Measurements from ENCODE around the gene GAREM2. TPM values are rescaled to one million over a fixed set of nuclear protein-coding genes. Genes with fewer than 3 reads are reported as not detected.

Gene GAREM2
- total RNA-seq, 1 experiment from 2014 or later = 2.6 TPM

GRCh38 chr2:26178246-26178645 lies 5.4 kb downstream of the GAREM2 start:
- no TSS peak for BruUV-seq (replicated peaks)
- no peaks in the 10 kb centered on the region for H3K9me3 Mint-ChIP-seq (ENCODE audit: low read depth, unreplicated experiment)
- TF ChIP-seq CTCF (IDR thresholded peaks at IDR 0.05; ENCODE audit: unreplicated experiment) = no peak
- intact Hi-C loops (cut with micrococcal nuclease; ENCODE audit: unreplicated experiment) = no loop called here
- no peak for DNase-seq
- H3K27me3 Mint-ChIP-seq (ENCODE audit: unreplicated experiment) = peaks cover 55% of the 10 kb centered on the region
- CTCF ChIA-PET = no interaction called here
- no peak overlapping the region for H3K27ac Mint-ChIP-seq (ENCODE audit: unreplicated experiment)
- peak overlapping the region; percentile 50 for H3K4me3 Mint-ChIP-seq (ENCODE audit: low read depth, unreplicated experiment)
- H3K4me1 Mint-ChIP-seq (ENCODE audit: low read depth, unreplicated experiment) = peaks cover 13% of the 10 kb centered on the region
- H3K36me3 Mint-ChIP-seq (ENCODE audit: insufficient read depth, unreplicated experiment) = peaks cover 5% of the 10 kb centered on the region

GRCh38 chr2:26178746-26179436 lies 6.0 kb downstream of the GAREM2 start:
- intact Hi-C loops (cut with micrococcal nuclease; ENCODE audit: unreplicated experiment) = no loop called here
- H3K27me3 Mint-ChIP-seq (ENCODE audit: unreplicated experiment) = peaks cover 52% of the 10 kb centered on the region
- peak overlapping the region; percentile 50 for H3K4me3 Mint-ChIP-seq (ENCODE audit: low read depth, unreplicated experiment)
- no peak for TF ChIP-seq CTCF (IDR thresholded peaks at IDR 0.05; ENCODE audit: unreplicated experiment)
- DNase-seq = no peak
- no peak overlapping the region for H3K27ac Mint-ChIP-seq (ENCODE audit: unreplicated experiment)
- CTCF ChIA-PET = no interaction called here
- no TSS peak for BruUV-seq (replicated peaks)
- no peaks in the 10 kb centered on the region for H3K9me3 Mint-ChIP-seq (ENCODE audit: low read depth, unreplicated experiment)
- H3K36me3 Mint-ChIP-seq (ENCODE audit: insufficient read depth, unreplicated experiment) = peaks cover 5% of the 10 kb centered on the region
- peaks cover 13% of the 10 kb centered on the region for H3K4me1 Mint-ChIP-seq (ENCODE audit: low read depth, unreplicated experiment)

GRCh38 chr2:26179446-26179913 lies 6.6 kb downstream of the GAREM2 start:
- Mint-ChIP-seq H3K27ac (ENCODE audit: unreplicated experiment) (no peak overlapping the region), H3K4me1 (ENCODE audit: low read depth, unreplicated experiment) (peaks cover 13% of the 10 kb centered on the region), H3K4me3 (ENCODE audit: low read depth, unreplicated experiment) (peak overlapping the region; percentile 50), H3K9me3 (ENCODE audit: low read depth, unreplicated experiment) (no peaks in the 10 kb centered on the region), H3K36me3 (ENCODE audit: insufficient read depth, unreplicated experiment) (peaks cover 5% of the 10 kb centered on the region), H3K27me3 (ENCODE audit: unreplicated experiment) (peaks cover 46% of the 10 kb centered on the region)
- DNase-seq = no peak
- no TSS peak for BruUV-seq (replicated peaks)
- no peak for TF ChIP-seq CTCF (IDR thresholded peaks at IDR 0.05; ENCODE audit: unreplicated experiment)
- intact Hi-C loops (cut with micrococcal nuclease; ENCODE audit: unreplicated experiment) = no loop called here
- CTCF ChIA-PET = no interaction called here

- no peak overlapping the region for H3K27ac Mint-ChIP-seq (ENCODE audit: unreplicated experiment)
- H3K27me3 Mint-ChIP-seq (ENCODE audit: unreplicated experiment) = peaks cover 52% of the 10 kb centered on the region
- H3K4me3 Mint-ChIP-seq (ENCODE audit: low read depth, unreplicated experiment) = no peak overlapping the region
- no peak for DNase-seq
- peaks cover 13% of the 10 kb centered on the region for H3K4me1 Mint-ChIP-seq (ENCODE audit: low read depth, unreplicated experiment)
- no peaks in the 10 kb centered on the region for H3K9me3 Mint-ChIP-seq (ENCODE audit: low read depth, unreplicated experiment)
- no peak for TF ChIP-seq CTCF (IDR thresholded peaks at IDR 0.05; ENCODE audit: unreplicated experiment)
- CTCF ChIA-PET = interaction anchor here (0.6 kb wide), 1 partner anchor 327 kb away, joined by 3 read pairs; no protein-coding TSS in a partner anchor
- intact Hi-C loops (cut with micrococcal nuclease; ENCODE audit: unreplicated experiment) = no loop called here
- no TSS peak for BruUV-seq (replicated peaks)
- H3K36me3 Mint-ChIP-seq (ENCODE audit: insufficient read depth, unreplicated experiment) = peaks cover 5% of the 10 kb centered on the region
Observed at GRCh38 chr2:26182441-26182840, 9.6 kb downstream of the GAREM2 start.

Data from Calu3 (cell line).